ENCODE results near the gene ASAP2. TPM values are rescaled to one million over a fixed set of nuclear protein-coding genes. Genes with fewer than 3 reads are reported as not detected.

The ASAP2 gene
- total RNA-seq, 1 experiment from 2014 or later, result 14.3 TPM

- TF ChIP-seq ZSCAN18 (CRISPR knock-in tag; IDR thresholded peaks at IDR 0.05), result no peak
- no peak for TF ChIP-seq CBFB (CRISPR knock-in tag; IDR thresholded peaks at IDR 0.05; ENCODE audit: low read depth)
- no peak for TF ChIP-seq NR1H2 (CRISPR knock-in tag; IDR thresholded peaks at IDR 0.05)
- no peak for TF ChIP-seq PRRX2 (CRISPR knock-in tag; IDR thresholded peaks at IDR 0.05)
- TF ChIP-seq HMGXB4 (CRISPR knock-in tag; IDR thresholded peaks at IDR 0.05), result no peak
- no peak for TF ChIP-seq ZNF425 (CRISPR knock-in tag; conservative IDR thresholded peaks at IDR 0.05)
- no peak for TF ChIP-seq ZNF263 (CRISPR knock-in tag; IDR thresholded peaks at IDR 0.05; ENCODE audit: low read depth)
Observed at GRCh38 chr2:9212661-9213411, 6.2 kb downstream of the ASAP2 start (continued).

- Mint-ChIP-seq H3K36me3 (peaks cover 3% of the 10 kb centered on the region; the same call in 1 of the 2 replicates), H3K9me3 (no peaks in the 10 kb centered on the region), H3K4me3 (no peak overlapping the region), H3K4me1 (peaks cover 28% of the 10 kb centered on the region), H3K27me3 (ENCODE audit: low read depth) (peaks cover 36% of the 10 kb centered on the region), H3K27ac (no peak overlapping the region)
- ATAC-seq, result no peak
- ChIA-PET POLR2A (no interaction called here), CTCF (interaction anchor here (1.7 kb wide), 1 partner anchor 158 kb away, joined by 3 read pairs; no protein-coding TSS in a partner anchor)
- DNase-seq (ENCODE audit: low spot score), result no peak
- TF ChIP-seq PRDM15 (CRISPR knock-in tag; IDR thresholded peaks at IDR 0.05) (no peak), GTF2I (CRISPR knock-in tag; conservative IDR thresholded peaks at IDR 0.05) (no peak), ETV6 (CRISPR knock-in tag; IDR thresholded peaks at IDR 0.05) (no peak), ESRRA (CRISPR knock-in tag; IDR thresholded peaks at IDR 0.05; ENCODE audit: borderline replicate concordance) (no peak), SMAD3 (CRISPR knock-in tag; IDR thresholded peaks at IDR 0.05; ENCODE audit: borderline replicate concordance) (no peak), FOXP4 (CRISPR knock-in tag; IDR thresholded peaks at IDR 0.05) (no peak), ZNF532 (CRISPR knock-in tag; IDR thresholded peaks at IDR 0.05; ENCODE audit: borderline replicate concordance) (no peak), HMGXB4 (CRISPR knock-in tag; IDR thresholded peaks at IDR 0.05) (no peak), ZSCAN18 (CRISPR knock-in tag; IDR thresholded peaks at IDR 0.05) (no peak)
Observed at GRCh38 chr2:9213477-9214051, 7.0 kb downstream of the ASAP2 start.

Data from WTC11 (cell line).